Natural killer cell (primary cell): ENCODE results near the gene FCRLB. TPM values are rescaled to one million over a fixed set of nuclear protein-coding genes. Genes with fewer than 3 reads are reported as not detected.
A peak's percentile ranks its signal among the peaks of the same experiment; 100 is the strongest.

Experiments
- ATAC-seq, 3 donors: fragments of 150-1000 bp in 2 of 3; fragments of 200-7000 bp in 1 of 3; cut with Tn5 transposase; 1 replicate in 1 of 3; 2 replicates in 2 of 3; pipeline ENCODE4 v1.10.0; 2021; ENCODE audit warnings: mild to moderate bottlenecking in 2 of 3, moderate library complexity in 2 of 3
- DNase-seq, 2 donors: peaks; one replicate each; pipeline versions ENCODE4 v3.0.0 to v3.0.0-alpha.2; 2013 to 2021; ENCODE audit warnings: mixed read lengths in 1 of 2
- H3K27ac ChIP-seq: one replicate; pipeline ENCODE4 v1.5.1; 2013; ENCODE audit warnings: mild to moderate bottlenecking, low read length
- H3K27me3 ChIP-seq: one replicate; pipeline ENCODE4 v1.6.1; 2013; ENCODE audit warnings: low read length; ENCODE audit not compliant: control insufficient read depth, insufficient read depth
- H3K36me3 ChIP-seq: one replicate; pipeline ENCODE4 v1.6.1; 2013; ENCODE audit warnings: low read length; ENCODE audit not compliant: control insufficient read depth, insufficient read depth
- H3K4me1 ChIP-seq: one replicate; pipeline ENCODE4 v1.6.1; 2013; ENCODE audit warnings: low read length; ENCODE audit not compliant: control insufficient read depth, insufficient read depth
- H3K4me3 ChIP-seq: one replicate; pipeline ENCODE4 v1.5.1; 2013; ENCODE audit warnings: low read length
- H3K9me3 ChIP-seq: one replicate; pipeline ENCODE4 v1.6.1; 2013; ENCODE audit warnings: low read length; ENCODE audit not compliant: control insufficient read depth, insufficient read depth
- H3K27ac Mint-ChIP-seq, 2 donors: one replicate each; pipeline ENCODE4 v1.8.0; 2022; ENCODE audit warnings: mild to moderate bottlenecking in 2 of 2, mixed read lengths in 2 of 2, moderate library complexity in 1 of 2
- H3K27me3 Mint-ChIP-seq, 2 donors: one replicate each; pipeline ENCODE4 v1.8.0; 2022; ENCODE audit warnings: low read depth in 2 of 2, mixed read lengths in 2 of 2
- H3K36me3 Mint-ChIP-seq: one replicate; pipeline ENCODE4 v1.8.0; 2022; ENCODE audit warnings: mixed read lengths
- H3K4me1 Mint-ChIP-seq, 2 donors: one replicate each; pipeline ENCODE4 v1.8.0; 2022; ENCODE audit warnings: mixed read lengths in 2 of 2
- H3K4me3 Mint-ChIP-seq: one replicate; pipeline ENCODE4 v1.8.0; 2022; ENCODE audit warnings: mild to moderate bottlenecking, moderate library complexity, mixed read lengths
- H3K9me3 Mint-ChIP-seq, 2 donors: one replicate each; pipeline ENCODE4 v1.8.0; 2022; ENCODE audit warnings: mixed read lengths in 2 of 2
- WGBS: methylation state at CpG from one replicate; pipeline ENCODE4 v1.1.7; 2013; ENCODE audit warnings: missing lambda C conversion rate; ENCODE audit not compliant: insufficient coverage; 5-methylcytosine and 5-hydroxymethylcytosine counted together
- intact Hi-C: fragments of 100-400 bp; cut with micrococcal nuclease; formaldehyde crosslinking; loops from one replicate; pipeline ENCODE4 v1.14.2; 2022
- total RNA-seq, 4 donors: library from RNA; stranded (reverse); fragments of 120-200 nt in 1 of 4; gene quantifications; one replicate each; pipeline versions ENCODE4 v1.2.3 to v1.2.4, GENCODE V29; 2013 to 2022
- TF ChIP-seq, protein P1 (sequence below): fragments of 200-600 bp; IDR thresholded peaks from one replicate; pipeline ENCODE4 v1.8.0; 2022; ENCODE audit warnings: antibody characterized with exemption

The FCRLB gene
- total RNA-seq, 3 donors from 2014 or later (not counting 1 experiment from before 2014, with no cell fraction given) = 3.6 to 6.2 (median 5.2) TPM

DNA sequence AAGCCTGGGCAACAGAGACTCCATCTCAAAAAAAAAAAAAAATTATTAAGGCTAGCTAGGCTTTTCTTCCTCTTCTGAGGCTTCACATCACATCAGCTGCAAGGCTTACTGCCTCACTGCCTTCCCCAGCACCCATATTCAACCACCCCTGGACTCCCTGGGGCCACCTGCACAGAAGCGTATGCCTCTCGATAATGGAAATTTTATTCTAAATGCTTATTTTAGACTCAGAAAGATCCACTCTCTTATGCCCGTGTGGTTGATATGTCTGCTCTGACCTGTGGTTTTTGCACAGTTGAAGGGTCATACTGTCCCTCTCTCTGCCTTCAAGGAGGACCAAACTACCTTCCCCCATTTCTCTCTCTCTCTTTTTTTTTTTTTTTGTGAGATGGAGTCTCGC lies 15.8 kb upstream of the FCRLB start:
- intact Hi-C loops = no loop called here
- WGBS = 73% methylated on average over 4 of the region's 4 CpGs
- Histone ChIP-seq H3K4me1 (no peaks in the 10 kb centered on the region), H3K27ac (peak overlapping the region; percentile 12), H3K9me3 (no peaks in the 10 kb centered on the region), H3K36me3 (no peaks in the 10 kb centered on the region), H3K27me3 (no peaks in the 10 kb centered on the region), H3K4me3 (no peak overlapping the region)
- ATAC-seq = no peak
- no peaks in the 10 kb centered on the region for H3K36me3 Mint-ChIP-seq
- TF ChIP-seq, protein P1, sequence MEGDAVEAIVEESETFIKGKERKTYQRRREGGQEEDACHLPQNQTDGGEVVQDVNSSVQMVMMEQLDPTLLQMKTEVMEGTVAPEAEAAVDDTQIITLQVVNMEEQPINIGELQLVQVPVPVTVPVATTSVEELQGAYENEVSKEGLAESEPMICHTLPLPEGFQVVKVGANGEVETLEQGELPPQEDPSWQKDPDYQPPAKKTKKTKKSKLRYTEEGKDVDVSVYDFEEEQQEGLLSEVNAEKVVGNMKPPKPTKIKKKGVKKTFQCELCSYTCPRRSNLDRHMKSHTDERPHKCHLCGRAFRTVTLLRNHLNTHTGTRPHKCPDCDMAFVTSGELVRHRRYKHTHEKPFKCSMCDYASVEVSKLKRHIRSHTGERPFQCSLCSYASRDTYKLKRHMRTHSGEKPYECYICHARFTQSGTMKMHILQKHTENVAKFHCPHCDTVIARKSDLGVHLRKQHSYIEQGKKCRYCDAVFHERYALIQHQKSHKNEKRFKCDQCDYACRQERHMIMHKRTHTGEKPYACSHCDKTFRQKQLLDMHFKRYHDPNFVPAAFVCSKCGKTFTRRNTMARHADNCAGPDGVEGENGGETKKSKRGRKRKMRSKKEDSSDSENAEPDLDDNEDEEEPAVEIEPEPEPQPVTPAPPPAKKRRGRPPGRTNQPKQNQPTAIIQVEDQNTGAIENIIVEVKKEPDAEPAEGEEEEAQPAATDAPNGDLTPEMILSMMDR = no peak
- DNase-seq = no peak
- H3K27ac Mint-ChIP-seq = no peak overlapping the region
- H3K4me1 Mint-ChIP-seq = no peaks in the 10 kb centered on the region
- H3K9me3 Mint-ChIP-seq = no peaks in the 10 kb centered on the region
- no peak overlapping the region for H3K4me3 Mint-ChIP-seq
- no peaks in the 10 kb centered on the region for H3K27me3 Mint-ChIP-seq

DNA sequence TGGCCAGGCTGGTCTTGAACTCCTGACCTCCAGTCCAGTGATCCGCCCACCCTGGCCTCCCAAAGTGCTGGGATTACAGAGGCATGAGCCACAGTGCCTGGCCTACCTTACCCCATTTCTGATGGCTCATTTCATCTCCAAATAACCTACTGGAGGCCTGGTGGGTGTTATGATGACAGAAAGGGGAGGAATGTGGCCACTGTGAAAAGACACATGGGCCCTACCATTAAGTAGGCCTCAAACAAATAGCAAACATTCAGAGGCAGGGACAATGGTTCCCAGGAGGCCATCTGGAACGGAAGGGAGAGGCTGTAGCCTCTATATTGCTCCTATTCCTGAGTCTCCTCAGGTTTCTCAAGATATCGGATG lies 15.2 kb upstream of the FCRLB start:
- no peaks in the 10 kb centered on the region for H3K9me3 Mint-ChIP-seq
- 85% methylated on average over 3 of the region's 3 CpGs for WGBS

DNA sequence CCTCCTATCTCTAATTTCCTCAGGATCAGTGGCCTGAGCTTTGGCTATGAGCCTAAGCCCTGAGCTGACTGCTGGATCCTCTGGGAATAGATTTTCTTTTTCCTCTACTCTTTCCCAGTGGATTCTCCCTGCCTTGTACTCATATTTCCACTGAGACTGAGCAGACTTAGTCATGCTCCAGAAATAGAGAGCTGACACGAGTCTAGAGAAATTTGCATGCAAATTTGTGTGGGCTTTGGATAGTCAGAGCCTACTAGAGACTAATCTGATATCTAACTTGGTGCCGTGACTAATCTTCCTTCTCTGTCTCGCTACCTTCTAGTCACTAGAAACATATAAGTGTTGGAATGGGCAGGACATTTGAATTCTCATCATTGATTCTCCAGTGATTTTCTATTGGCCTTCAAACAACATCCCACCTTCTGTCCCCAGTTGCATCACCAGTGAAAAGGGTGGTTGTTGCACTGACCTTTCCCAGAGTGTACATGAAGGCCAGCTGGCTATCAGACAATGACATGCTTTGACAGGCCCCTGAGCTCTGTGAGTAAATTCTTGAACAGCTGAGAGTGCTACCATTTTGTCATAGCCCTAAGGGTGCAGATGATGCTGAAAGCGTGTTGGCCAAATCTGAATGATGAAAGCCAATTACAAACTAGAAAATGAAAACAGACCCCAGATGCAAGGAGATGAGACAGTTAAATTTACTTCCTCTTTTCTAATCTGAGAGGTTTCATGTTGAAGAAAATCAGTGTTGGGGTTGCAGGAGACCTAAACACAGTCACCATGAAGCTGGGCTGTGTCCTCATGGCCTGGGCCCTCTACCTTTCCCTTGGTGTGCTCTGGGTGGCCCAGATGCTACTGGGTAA lies 14.6 kb upstream of the FCRLB start, which contains the start of gene FCRLA:
Gene FCRLA, plus strand, starts transcription at position 748 of the 866 bp plus-strand sequence. Its CDS starts 36 bp downstream, at position 784.
- Histone ChIP-seq H3K27ac (peak within 1 kb of the TSS; percentile 15), H3K27me3 (no peaks in the 10 kb centered on the region), H3K4me3 (peak within 1 kb of the TSS; percentile 6), H3K4me1 (no peaks in the 10 kb centered on the region), H3K9me3 (no peaks in the 10 kb centered on the region), H3K36me3 (no peaks in the 10 kb centered on the region)
- TF ChIP-seq, protein P1 = no peak
- Mint-ChIP-seq H3K4me1 (no peaks in the 10 kb centered on the region), H3K27ac (no peak within 1 kb of the TSS), H3K9me3 (no peaks in the 10 kb centered on the region), H3K27me3 (no peaks in the 10 kb centered on the region), H3K4me3 (no peak within 1 kb of the TSS), H3K36me3 (no peaks in the 10 kb centered on the region)
- intact Hi-C loops = no loop called here
- 61% methylated on average over 2 of the region's 4 CpGs for WGBS
- ATAC-seq (no peak), DNase-seq (no peak)

More for the DNA sequence above, 15.2 kb upstream of the FCRLB start:
- Histone ChIP-seq H3K9me3 (no peaks in the 10 kb centered on the region), H3K36me3 (no peaks in the 10 kb centered on the region), H3K4me3 (no peak overlapping the region), H3K4me1 (no peaks in the 10 kb centered on the region), H3K27ac (peak overlapping the region; percentile 15), H3K27me3 (no peaks in the 10 kb centered on the region)
- Mint-ChIP-seq H3K27me3 (no peaks in the 10 kb centered on the region), H3K27ac (no peak overlapping the region), H3K4me3 (no peak overlapping the region), H3K36me3 (no peaks in the 10 kb centered on the region), H3K4me1 (no peaks in the 10 kb centered on the region)
- no peak for DNase-seq
- intact Hi-C loops = no loop called here
- ATAC-seq = no peak
- TF ChIP-seq, protein P1 = no peak
